Panc1 (cell line): Measurements from ENCODE around the gene GTSE1.

Experiments used
- CTCF ChIP-seq: fragments of 450-650 bp; IDR thresholded peaks from 2 replicates; pipeline ENCODE4 v1.5.1; 2017; ENCODE audit warnings: mild to moderate bottlenecking
- POLR2AphosphoS5 ChIP-seq: IDR thresholded peaks from 2 replicates; pipeline ENCODE4 v1.6.1; 2012; ENCODE audit warnings: mild to moderate bottlenecking, low read depth, low read length, moderate library complexity
- REST ChIP-seq, 2 experiments: IDR thresholded peaks; 2 replicates each; pipeline ENCODE4 v1.6.1; 2011 to 2012; ENCODE audit warnings: low read depth in 2 of 2, control low read depth in 1 of 2, low read length in 1 of 2, mild to moderate bottlenecking in 1 of 2, moderate library complexity in 1 of 2; ENCODE audit not compliant: insufficient read depth in 1 of 2
- SIN3A ChIP-seq: IDR thresholded peaks from 2 replicates; pipeline ENCODE4 v1.6.1; 2012; ENCODE audit warnings: low read depth, mild to moderate bottlenecking, low read length, moderate library complexity, borderline replicate concordance; ENCODE audit not compliant: insufficient read depth
- TCF7L2 ChIP-seq: IDR thresholded peaks from 2 replicates; pipeline ENCODE4 v1.6.1; 2011; ENCODE audit warnings: mild to moderate bottlenecking, low read depth, low read length, inconsistent platforms

GRCh38 chr22:46360891-46361290 lies 64.2 kb downstream of the GTSE1 start:
- no peak for TF ChIP-seq CTCF
- no peak for TF ChIP-seq POLR2AphosphoS5
- TF ChIP-seq TCF7L2 = no peak
- TF ChIP-seq REST (IDR thresholded peaks at IDR 0.05; ENCODE audit: insufficient read depth in 1 of 2, low read depth in 2 of 2, low read length in 1 of 2) = no peak
- no peak for TF ChIP-seq SIN3A
